PFSK-1 (cell line): ENCODE data around the gene CISTR.

Source experiments
- POLR2AphosphoS5 ChIP-seq: IDR thresholded peaks from 2 replicates; pipeline ENCODE4 v1.6.1; 2012; ENCODE audit warnings: low read depth, mild to moderate bottlenecking, control low read depth, low read length, moderate library complexity
- TAF1 ChIP-seq: IDR thresholded peaks from 2 replicates; pipeline ENCODE4 v1.6.1; 2012; ENCODE audit warnings: low read length, control low read depth, borderline replicate concordance; ENCODE audit not compliant: insufficient read depth

- TF ChIP-seq POLR2AphosphoS5 = no peak
- TF ChIP-seq TAF1 = no peak
These were observed 3.5 kb downstream of the CISTR start for GRCh38 chr12:53748072-53748840.
